Measurements from ENCODE around the gene TNFRSF19. TPM values are rescaled to one million over a fixed set of nuclear protein-coding genes. Genes with fewer than 3 reads are reported as not detected.

TNFRSF19 gene
- total and polyA plus RNA-seq, 2 of the 13 experiments (the other 11 are each of a cell fraction or from before 2014, with no cell fraction given), result 75.3 to 77.7 TPM

GRCh38 chr13:23629566-23630272 lies 59.5 kb downstream of the TNFRSF19 start (continued):
- TF ChIP-seq PHF20 (CRISPR knock-in tag; IDR thresholded peaks at IDR 0.05) (no peak), DNMT3B (CRISPR knock-in tag; conservative IDR thresholded peaks at IDR 0.05) (no peak), FOXA3 (CRISPR knock-in tag; IDR thresholded peaks at IDR 0.05) (peak; percentile 98), DDIT3 (CRISPR knock-in tag; IDR thresholded peaks at IDR 0.05) (no peak), ZSCAN21 (CRISPR knock-in tag; IDR thresholded peaks at IDR 0.05; ENCODE audit: borderline replicate concordance) (peak; percentile 59; the same call in 1 of the 2 replicates), HOXA9 (CRISPR knock-in tag; IDR thresholded peaks at IDR 0.05; ENCODE audit: borderline replicate concordance) (no peak), ATM (IDR thresholded peaks at IDR 0.05; ENCODE audit: borderline replicate concordance) (no peak), ZNF292 (CRISPR knock-in tag; IDR thresholded peaks at IDR 0.05; ENCODE audit: borderline replicate concordance, low read depth) (peak; percentile 71; the same call in 1 of the 2 replicates), ZSCAN31 (CRISPR knock-in tag; IDR thresholded peaks at IDR 0.05; ENCODE audit: low read depth) (no peak), ZSCAN29 (CRISPR knock-in tag; conservative IDR thresholded peaks at IDR 0.05) (no peak), ZNF768 (CRISPR knock-in tag; IDR thresholded peaks at IDR 0.05) (no peak), PAX8 (CRISPR knock-in tag; IDR thresholded peaks at IDR 0.05; ENCODE audit: borderline replicate concordance) (no peak), PAF1 (CRISPR knock-in tag; IDR thresholded peaks at IDR 0.05) (no peak), PCBP2 (optimal IDR thresholded peaks at IDR 0.05; ENCODE audit: low read depth, low read length, poor library complexity, severe bottlenecking) (no peak), ZNF891 (CRISPR knock-in tag; IDR thresholded peaks at IDR 0.05) (no peak), HBP1 (CRISPR knock-in tag; IDR thresholded peaks at IDR 0.05; ENCODE audit: low read depth) (no peak), ARNT (IDR thresholded peaks at IDR 0.05) (no peak)
- TF ChIP-seq, protein P1, sequence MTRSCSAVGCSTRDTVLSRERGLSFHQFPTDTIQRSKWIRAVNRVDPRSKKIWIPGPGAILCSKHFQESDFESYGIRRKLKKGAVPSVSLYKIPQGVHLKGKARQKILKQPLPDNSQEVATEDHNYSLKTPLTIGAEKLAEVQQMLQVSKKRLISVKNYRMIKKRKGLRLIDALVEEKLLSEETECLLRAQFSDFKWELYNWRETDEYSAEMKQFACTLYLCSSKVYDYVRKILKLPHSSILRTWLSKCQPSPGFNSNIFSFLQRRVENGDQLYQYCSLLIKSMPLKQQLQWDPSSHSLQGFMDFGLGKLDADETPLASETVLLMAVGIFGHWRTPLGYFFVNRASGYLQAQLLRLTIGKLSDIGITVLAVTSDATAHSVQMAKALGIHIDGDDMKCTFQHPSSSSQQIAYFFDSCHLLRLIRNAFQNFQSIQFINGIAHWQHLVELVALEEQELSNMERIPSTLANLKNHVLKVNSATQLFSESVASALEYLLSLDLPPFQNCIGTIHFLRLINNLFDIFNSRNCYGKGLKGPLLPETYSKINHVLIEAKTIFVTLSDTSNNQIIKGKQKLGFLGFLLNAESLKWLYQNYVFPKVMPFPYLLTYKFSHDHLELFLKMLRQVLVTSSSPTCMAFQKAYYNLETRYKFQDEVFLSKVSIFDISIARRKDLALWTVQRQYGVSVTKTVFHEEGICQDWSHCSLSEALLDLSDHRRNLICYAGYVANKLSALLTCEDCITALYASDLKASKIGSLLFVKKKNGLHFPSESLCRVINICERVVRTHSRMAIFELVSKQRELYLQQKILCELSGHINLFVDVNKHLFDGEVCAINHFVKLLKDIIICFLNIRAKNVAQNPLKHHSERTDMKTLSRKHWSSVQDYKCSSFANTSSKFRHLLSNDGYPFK (CRISPR knock-in tag; IDR thresholded peaks at IDR 0.05; ENCODE audit: borderline replicate concordance), result no peak
- TF ChIP-seq, protein P2, sequence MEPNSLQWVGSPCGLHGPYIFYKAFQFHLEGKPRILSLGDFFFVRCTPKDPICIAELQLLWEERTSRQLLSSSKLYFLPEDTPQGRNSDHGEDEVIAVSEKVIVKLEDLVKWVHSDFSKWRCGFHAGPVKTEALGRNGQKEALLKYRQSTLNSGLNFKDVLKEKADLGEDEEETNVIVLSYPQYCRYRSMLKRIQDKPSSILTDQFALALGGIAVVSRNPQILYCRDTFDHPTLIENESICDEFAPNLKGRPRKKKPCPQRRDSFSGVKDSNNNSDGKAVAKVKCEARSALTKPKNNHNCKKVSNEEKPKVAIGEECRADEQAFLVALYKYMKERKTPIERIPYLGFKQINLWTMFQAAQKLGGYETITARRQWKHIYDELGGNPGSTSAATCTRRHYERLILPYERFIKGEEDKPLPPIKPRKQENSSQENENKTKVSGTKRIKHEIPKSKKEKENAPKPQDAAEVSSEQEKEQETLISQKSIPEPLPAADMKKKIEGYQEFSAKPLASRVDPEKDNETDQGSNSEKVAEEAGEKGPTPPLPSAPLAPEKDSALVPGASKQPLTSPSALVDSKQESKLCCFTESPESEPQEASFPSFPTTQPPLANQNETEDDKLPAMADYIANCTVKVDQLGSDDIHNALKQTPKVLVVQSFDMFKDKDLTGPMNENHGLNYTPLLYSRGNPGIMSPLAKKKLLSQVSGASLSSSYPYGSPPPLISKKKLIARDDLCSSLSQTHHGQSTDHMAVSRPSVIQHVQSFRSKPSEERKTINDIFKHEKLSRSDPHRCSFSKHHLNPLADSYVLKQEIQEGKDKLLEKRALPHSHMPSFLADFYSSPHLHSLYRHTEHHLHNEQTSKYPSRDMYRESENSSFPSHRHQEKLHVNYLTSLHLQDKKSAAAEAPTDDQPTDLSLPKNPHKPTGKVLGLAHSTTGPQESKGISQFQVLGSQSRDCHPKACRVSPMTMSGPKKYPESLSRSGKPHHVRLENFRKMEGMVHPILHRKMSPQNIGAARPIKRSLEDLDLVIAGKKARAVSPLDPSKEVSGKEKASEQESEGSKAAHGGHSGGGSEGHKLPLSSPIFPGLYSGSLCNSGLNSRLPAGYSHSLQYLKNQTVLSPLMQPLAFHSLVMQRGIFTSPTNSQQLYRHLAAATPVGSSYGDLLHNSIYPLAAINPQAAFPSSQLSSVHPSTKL (CRISPR knock-in tag; IDR thresholded peaks at IDR 0.05), result peak; percentile 96
